ENCODE results near the gene SEBOX. TPM values are rescaled to one million over a fixed set of nuclear protein-coding genes. Genes with fewer than 3 reads are reported as not detected.

The SEBOX gene
- total and polyA plus RNA-seq, 2 of the 8 experiments (the other 6 are each of a cell fraction or from before 2014, with no cell fraction given), result not detected

DNA sequence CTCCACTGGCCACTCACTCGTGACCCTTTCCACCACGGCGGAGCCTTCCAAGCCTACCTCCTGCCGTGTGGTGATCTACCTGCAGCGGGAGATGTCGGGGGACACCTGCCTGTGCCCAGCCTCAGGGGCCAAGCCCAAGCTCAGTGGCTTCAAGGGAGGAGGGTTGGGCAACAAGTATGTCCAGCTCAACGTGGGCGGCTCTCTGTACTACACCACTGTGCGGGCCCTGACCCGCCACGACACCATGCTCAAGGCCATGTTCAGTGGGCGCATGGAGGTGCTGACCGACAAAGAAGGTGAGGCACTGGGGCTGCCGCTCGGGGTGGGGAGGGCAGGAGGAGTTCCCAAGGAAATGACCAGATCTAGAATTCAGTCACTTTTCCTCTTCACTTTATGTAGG is 25.6 kb downstream of the SEBOX start:
- Histone ChIP-seq H3K79me1 (ENCODE audit: low read depth, low read length) (peaks cover 12% of the 10 kb centered on the region), H3K4ac (replicated peaks; ENCODE audit: insufficient read length, low read depth, low read length) (no peak overlapping the region), H3K9me3 (ENCODE audit: insufficient read depth in 2 of 2, low read depth in 1 of 2, low read length in 1 of 2) (no peaks in the 10 kb centered on the region), H3K36me3 (ENCODE audit: control insufficient read depth in 2 of 4, insufficient read depth in 4 of 4, low read length in 3 of 4) (peaks cover 4 to 20% (median 13%) of the 10 kb centered on the region in 4 experiments; a peak in 7 of 8 replicates), H2AK5ac (ENCODE audit: low read depth, low read length) (no peak overlapping the region), H2BK20ac (ENCODE audit: low read length) (no peak overlapping the region), H4K5ac (ENCODE audit: insufficient read length, low read depth, low read length) (no peak overlapping the region), H4K20me1 (replicated peaks in 1 of 2; ENCODE audit: control insufficient read depth in 1 of 2, insufficient read depth in 2 of 2, low read length in 2 of 2) (peaks cover 2 to 5% of the 10 kb centered on the region in 2 experiments), H3K14ac (ENCODE audit: insufficient read length) (no peak overlapping the region), H3K4me1 (replicated peaks in 1 of 4; ENCODE audit: control insufficient read depth in 3 of 4, insufficient read depth in 4 of 4, low read length in 3 of 4) (peaks cover 0 to 9% (median 6%) of the 10 kb centered on the region in 4 experiments; a peak in 6 of 7 replicates), H3K79me2 (ENCODE audit: control insufficient read depth in 1 of 2, insufficient read depth in 2 of 2, low read length in 2 of 2) (peaks cover 0 to 9% of the 10 kb centered on the region in 2 experiments; a peak in 2 of 4 replicates), H3K23me2 (ENCODE audit: low read depth, low read length) (peaks cover 10% of the 10 kb centered on the region; the same call in 1 of the 2 replicates), H3K23ac (ENCODE audit: insufficient read length) (no peak overlapping the region), H3K27ac (ENCODE audit: low read depth, low read length) (no peak overlapping the region), H3K9ac (replicated peaks in 1 of 4; ENCODE audit: extremely low read depth in 1 of 4, low read depth in 3 of 4, low read length in 3 of 4) (no peak overlapping the region), H3K27me3 (replicated peaks in 1 of 4; ENCODE audit: control insufficient read depth in 3 of 4, extremely low read depth in 1 of 4, insufficient read depth in 3 of 4, low read length in 3 of 4) (no peaks in the 10 kb centered on the region), H4K91ac (replicated peaks; ENCODE audit: insufficient read length, low read length) (no peak overlapping the region), H2BK5ac (ENCODE audit: low read depth, low read length) (no peak overlapping the region), H2BK12ac (ENCODE audit: low read depth, low read length) (no peak overlapping the region), H2BK120ac (replicated peaks; ENCODE audit: low read depth, low read length) (no peak overlapping the region), H3K4me3 (ENCODE audit: extremely low read depth in 1 of 4, insufficient read depth in 2 of 4, low read depth in 3 of 4, low read length in 4 of 4) (no peak overlapping the region), H4K8ac (ENCODE audit: extremely low read depth, insufficient read depth, low read length) (no peak overlapping the region), H2AFZ (ENCODE audit: low read length) (no peak overlapping the region), H3K56ac (replicated peaks; ENCODE audit: insufficient read length, low read depth, low read length) (no peak overlapping the region), H2BK15ac (ENCODE audit: low read length) (no peak overlapping the region), H3K18ac (ENCODE audit: extremely low read depth, low read length) (no peak overlapping the region), H3K4me2 (ENCODE audit: insufficient read depth in 1 of 2, low read depth in 2 of 2, low read length in 2 of 2) (no peak overlapping the region)
- WGBS, 2 experiments (ENCODE audit: extremely low coverage in 1 of 2, insufficient coverage in 1 of 2, insufficient read length in 1 of 2, insufficient replicate concordance in 2 of 2, low coverage in 1 of 2, low lambda C conversion rate in 2 of 2, missing lambda C conversion rate in 1 of 2), result 90% methylated on average over 15 of the region's 15 CpGs; no CpG with 5 or more reads in 1 of the 2 experiments
- ChIA-PET POLR2A (ENCODE audit: partially characterized antibody) (interaction anchor here (0.7 to 1.7 kb wide), 5 partner anchors 9 to 504 kb away, joined by 3 to 5 read pairs (median 4); partner anchors contain the start of gene POLDIP2), CTCF (ENCODE audit: partially characterized antibody) (interaction anchor here (0.9 kb wide), 1 partner anchor 446 kb away, joined by 3 read pairs; the partner anchor contains the start of gene LYRM9)
- DNase-seq (ENCODE audit: low read depth in 1 of 2, low spot score in 2 of 2) (no peak), FAIRE-seq (no peak)
- TF ChIP-seq KDM5A (IDR thresholded peaks at IDR 0.05; ENCODE audit: low read length) (no peak), GABPA (IDR thresholded peaks at IDR 0.05; ENCODE audit: borderline replicate concordance, insufficient read depth, low read length) (no peak)
